IPS-18a (cell line): ENCODE data around the gene NOM1.
A peak's percentile ranks its signal among the peaks of the same experiment; 100 is the strongest.
"Not testable (repeated sequence)": the region's sequence is repeated elsewhere in the genome, so short reads cannot be mapped to it uniquely, and the experiment has no call there.

ENCODE experiments used
- H3K27ac ChIP-seq: one replicate; pipeline ENCODE4 v1.5.1; 2013; ENCODE audit warnings: low read length
- H3K27me3 ChIP-seq: one replicate; pipeline ENCODE4 v1.6.1; 2013; ENCODE audit warnings: mild to moderate bottlenecking, low read length; ENCODE audit not compliant: control insufficient read depth, insufficient read depth
- H3K36me3 ChIP-seq: one replicate; pipeline ENCODE4 v1.6.1; 2013; ENCODE audit warnings: low read depth, low read length; ENCODE audit not compliant: control insufficient read depth
- H3K4me1 ChIP-seq: one replicate; pipeline ENCODE4 v1.6.1; 2013; ENCODE audit warnings: low read depth, low read length; ENCODE audit not compliant: control insufficient read depth
- H3K4me3 ChIP-seq: one replicate; pipeline ENCODE4 v1.5.1; 2013; ENCODE audit warnings: low read length
- H3K9ac ChIP-seq: one replicate; pipeline ENCODE4 v1.6.1; 2013; ENCODE audit warnings: mild to moderate bottlenecking, low read length, moderate library complexity
- H3K9me3 ChIP-seq: one replicate; pipeline ENCODE4 v1.6.1; 2013; ENCODE audit warnings: low read depth, low read length; ENCODE audit not compliant: control insufficient read depth

Gene NOM1

GRCh38 chr7:156949541-156950380 lies at the start of gene NOM1:
NOM1 (plus strand) TSS chr7:156949712; CDS start chr7:156949738, 26 bp downstream.
- no peak within 1 kb of the TSS for H3K27ac ChIP-seq
- H3K9me3 ChIP-seq, result no peaks in the 10 kb centered on the region
- peak within 1 kb of the TSS; percentile 97 for H3K4me3 ChIP-seq
- peaks cover 12% of the 10 kb centered on the region for H3K4me1 ChIP-seq
- no peaks in the 10 kb centered on the region for H3K27me3 ChIP-seq
- H3K9ac ChIP-seq, result peak within 1 kb of the TSS; percentile 86
- H3K36me3 ChIP-seq, result peaks cover 28% of the 10 kb centered on the region

GRCh38 chr7:156900093-156900492 lies 49.4 kb upstream of the NOM1 start:
- H3K27ac ChIP-seq, H3K4me3 ChIP-seq, H3K36me3 ChIP-seq, H3K9ac ChIP-seq, H3K9me3 ChIP-seq, H3K27me3 ChIP-seq, H3K4me1 ChIP-seq: not testable (repeated sequence)

- no peak overlapping the region for H3K27ac ChIP-seq
- no peak overlapping the region for H3K4me3 ChIP-seq
- no peak overlapping the region for H3K9ac ChIP-seq
- no peaks in the 10 kb centered on the region for H3K9me3 ChIP-seq
- no peaks in the 10 kb centered on the region for H3K36me3 ChIP-seq
- no peaks in the 10 kb centered on the region for H3K27me3 ChIP-seq
- no peaks in the 10 kb centered on the region for H3K4me1 ChIP-seq
These were observed 46.1 kb upstream of the NOM1 start for GRCh38 chr7:156903232-156903909.

GRCh38 chr7:156906200-156906649 lies 43.3 kb upstream of the NOM1 start:
- H3K9me3 ChIP-seq, result no peaks in the 10 kb centered on the region

GRCh38 chr7:156907656-156908055 lies 41.9 kb upstream of the NOM1 start:
- no peaks in the 10 kb centered on the region for H3K4me1 ChIP-seq
- no peak overlapping the region for H3K4me3 ChIP-seq
- no peaks in the 10 kb centered on the region for H3K36me3 ChIP-seq
- H3K27me3 ChIP-seq, result no peaks in the 10 kb centered on the region
- no peak overlapping the region for H3K27ac ChIP-seq
- no peaks in the 10 kb centered on the region for H3K9me3 ChIP-seq
- H3K9ac ChIP-seq, result no peak overlapping the region

More at GRCh38 chr7:156906200-156906649, 43.3 kb upstream of the NOM1 start:
- Histone ChIP-seq H3K27me3 (no peaks in the 10 kb centered on the region), H3K4me3 (no peak overlapping the region), H3K9ac (no peak overlapping the region), H3K4me1 (no peaks in the 10 kb centered on the region), H3K36me3 (no peaks in the 10 kb centered on the region), H3K27ac (no peak overlapping the region)

GRCh38 chr7:156909574-156910252 lies 39.8 kb upstream of the NOM1 start:
- not testable (repeated sequence) for H3K9ac ChIP-seq, H3K9me3 ChIP-seq, H3K27me3 ChIP-seq, H3K4me1 ChIP-seq, H3K27ac ChIP-seq, H3K4me3 ChIP-seq, H3K36me3 ChIP-seq

- Histone ChIP-seq H3K9ac (no peak overlapping the region), H3K27me3 (no peaks in the 10 kb centered on the region), H3K4me3 (no peak overlapping the region), H3K36me3 (no peaks in the 10 kb centered on the region), H3K27ac (no peak overlapping the region), H3K4me1 (no peaks in the 10 kb centered on the region), H3K9me3 (no peaks in the 10 kb centered on the region)
These were observed 30.9 kb upstream of the NOM1 start for GRCh38 chr7:156918635-156919034.

GRCh38 chr7:156919132-156919713 lies 30.3 kb upstream of the NOM1 start:
- no peaks in the 10 kb centered on the region for H3K9me3 ChIP-seq
- H3K27ac ChIP-seq, result no peak overlapping the region
- H3K4me3 ChIP-seq, result no peak overlapping the region
- H3K36me3 ChIP-seq, result no peaks in the 10 kb centered on the region
- H3K9ac ChIP-seq, result no peak overlapping the region
- no peaks in the 10 kb centered on the region for H3K27me3 ChIP-seq
- H3K4me1 ChIP-seq, result no peaks in the 10 kb centered on the region

GRCh38 chr7:156920076-156920475 lies 29.4 kb upstream of the NOM1 start:
- no peaks in the 10 kb centered on the region for H3K9me3 ChIP-seq
- H3K27me3 ChIP-seq, result no peaks in the 10 kb centered on the region
- H3K4me3 ChIP-seq, result no peak overlapping the region
- no peak overlapping the region for H3K9ac ChIP-seq
- H3K36me3 ChIP-seq, result no peaks in the 10 kb centered on the region
- H3K4me1 ChIP-seq, result no peaks in the 10 kb centered on the region
- no peak overlapping the region for H3K27ac ChIP-seq

GRCh38 chr7:156920487-156921373 lies 28.8 kb upstream of the NOM1 start:
- H3K4me1 ChIP-seq, H3K27me3 ChIP-seq, H3K9ac ChIP-seq, H3K9me3 ChIP-seq, H3K4me3 ChIP-seq, H3K36me3 ChIP-seq, H3K27ac ChIP-seq: not testable (repeated sequence)
